Right lobe of liver (tissue), 6 donors: ENCODE data around the gene FBXW5. TPM values are rescaled to one million over a fixed set of nuclear protein-coding genes. Genes with fewer than 3 reads are reported as not detected.

Experiments used
- ATAC-seq, 4 donors: fragments of 200-7000 bp; cut with Tn5 transposase; one replicate each; pipeline ENCODE4 v1.9.1; 2020; ENCODE audit warnings: mild to moderate bottlenecking in 4 of 4, moderate library complexity in 4 of 4
- DNase-seq, 3 donors: peaks; one replicate each; pipeline ENCODE4 v3.0.0-alpha.2; 2020
- H3K27ac ChIP-seq, 3 donors: fragments of 200-600 bp; one replicate each; pipeline ENCODE4 v1.8.0; 2022
- H3K27me3 ChIP-seq, 2 donors: fragments of 200-600 bp; one replicate each; pipeline ENCODE4 v1.8.0; 2022
- H3K36me3 ChIP-seq, 4 donors: fragments of 200-600 bp; sonication (generic) in 1 of 4; one replicate each; pipeline versions ENCODE4 v1.5.1 to v1.8.0; 2017 to 2022; ENCODE audit warnings: control low read depth in 1 of 4
- H3K4me1 ChIP-seq, 4 donors: fragments of 200-600 bp; sonication (generic) in 1 of 4; one replicate each; pipeline versions ENCODE4 v1.5.1 to v1.8.0; 2017 to 2022; ENCODE audit warnings: control low read depth in 1 of 4
- H3K4me3 ChIP-seq, 3 donors: fragments of 200-600 bp; one replicate each; pipeline ENCODE4 v1.8.0; 2022
- H3K9me3 ChIP-seq, 4 donors: fragments of 200-600 bp; sonication (generic) in 1 of 4; one replicate each; pipeline versions ENCODE4 v1.5.1 to v1.8.0; 2017 to 2022; ENCODE audit warnings: control low read depth in 1 of 4
- POLR2A ChIP-seq: fragments of 450-650 bp; IDR thresholded peaks from one replicate; pipeline ENCODE4 v1.6.1; 2017; ENCODE audit warnings: antibody characterized with exemption, mild to moderate bottlenecking
- WGBS: methylation state at CpG from one replicate; pipeline ENCODE4 v1.1.6; 2018; ENCODE audit warnings: low coverage, low lambda C conversion rate; ENCODE audit not compliant: insufficient coverage; ENCODE audit errors: missing lambda C conversion rate; 5-methylcytosine and 5-hydroxymethylcytosine counted together
- intact Hi-C, 2 donors: fragments of 100-400 bp; cut with DNase I; formaldehyde crosslinking; loops; one replicate each; pipeline versions ENCODE4 v1.11.2 to v1.14.1; 2022
- total RNA-seq, 6 experiments: library from RNA; depleted of rRNA in 2 of 6; stranded (reverse); fragments of >200 nt in 2 of 6; fragmentation: NEBNext Ultra II Directional in 3 of 6; extraction: Animal tissue kit (Norgen Biotek cat#: 25700) in 3 of 6; gene quantifications; one replicate each; pipeline versions ENCODE4 v1.1.0 to v1.2.4, GENCODE V29; 2016 to 2023
- TF ChIP-seq, protein P1 (sequence below), 4 donors: fragments of 200-600 bp in 3 of 4; fragments of 450-650 bp in 1 of 4; IDR thresholded peaks; one replicate each; pipeline versions ENCODE4 v1.5.1 to v1.8.0; 2016 to 2022; ENCODE audit warnings: antibody characterized with exemption in 4 of 4, mild to moderate bottlenecking in 2 of 4
- donor health status: DM: no; HTN: yes; CAD: no.
- donor health status: DM: no; HTN: no; CAD: no.
- donor health status: DM: no; HTN: no; CAD: no.
- donor health status: DM: no; HTN: yes; CAD: no.
- donor health status: DM: no; HTN: yes; CAD: no.

The FBXW5 gene
- total RNA-seq, 6 experiments from 2014 or later = 84.0 to 290 (median 97.4) TPM

DNA sequence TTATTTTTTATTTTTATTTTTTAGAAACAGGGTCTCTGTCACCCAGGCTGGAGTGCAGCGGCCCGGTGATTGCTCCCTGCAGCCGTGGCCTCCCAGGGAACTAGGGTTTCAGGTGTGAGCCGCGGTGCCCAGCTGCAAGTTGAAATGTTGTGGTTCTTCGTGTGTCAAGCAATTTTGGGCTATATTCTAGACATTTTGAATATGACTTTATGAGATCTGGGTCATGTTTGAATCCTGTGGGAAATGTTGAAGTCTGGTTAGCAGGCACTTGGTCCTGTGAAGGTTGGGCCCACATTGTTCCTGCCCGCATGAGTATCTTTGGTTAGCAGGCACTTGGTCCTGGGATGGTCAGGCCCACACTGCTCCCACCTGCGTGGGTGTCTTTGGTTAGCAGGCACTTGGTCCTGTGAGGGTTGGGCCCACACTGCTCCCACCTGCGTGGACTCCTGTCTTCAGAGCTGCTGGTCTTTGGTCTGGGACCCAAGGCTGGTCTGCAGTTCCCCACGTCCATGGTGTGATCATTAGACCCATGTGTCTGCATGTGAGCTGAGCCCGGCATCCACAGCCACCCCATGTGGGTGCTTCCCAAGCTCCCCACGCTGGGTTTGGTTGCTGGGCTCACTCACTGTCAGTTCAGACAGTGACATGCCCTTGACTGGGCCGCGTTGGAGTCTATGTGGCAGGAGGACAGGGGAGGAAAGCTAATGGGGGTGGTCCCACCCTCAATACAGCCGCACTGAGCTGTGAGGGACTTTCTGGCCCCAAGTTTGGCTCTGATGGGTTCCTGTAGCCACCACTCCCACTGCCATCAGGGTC, 7.1 kb downstream of the FBXW5 start:
- ATAC-seq (no peak), DNase-seq (no peak)
- Histone ChIP-seq H3K36me3 (peaks cover 4 to 22% (median 19%) of the 10 kb centered on the region in 4 donors), H3K4me3 (no peak overlapping the region), H3K4me1 (peaks cover 0 to 43% (median 20%) of the 10 kb centered on the region in 4 donors), H3K9me3 (no peaks in the 10 kb centered on the region), H3K27me3 (no peaks in the 10 kb centered on the region), H3K27ac (peak overlapping the region; percentile 56 to 98 (median 91))
- WGBS = 75% methylated on average over 4 of the region's 15 CpGs
- intact Hi-C loops = loop anchor here in 1 of 2 donors (10.0 kb wide), 1 partner anchor 53 kb away; the partner anchor contains the start of gene TRAF2
- TF ChIP-seq POLR2A = no peak
- TF ChIP-seq, protein P1, sequence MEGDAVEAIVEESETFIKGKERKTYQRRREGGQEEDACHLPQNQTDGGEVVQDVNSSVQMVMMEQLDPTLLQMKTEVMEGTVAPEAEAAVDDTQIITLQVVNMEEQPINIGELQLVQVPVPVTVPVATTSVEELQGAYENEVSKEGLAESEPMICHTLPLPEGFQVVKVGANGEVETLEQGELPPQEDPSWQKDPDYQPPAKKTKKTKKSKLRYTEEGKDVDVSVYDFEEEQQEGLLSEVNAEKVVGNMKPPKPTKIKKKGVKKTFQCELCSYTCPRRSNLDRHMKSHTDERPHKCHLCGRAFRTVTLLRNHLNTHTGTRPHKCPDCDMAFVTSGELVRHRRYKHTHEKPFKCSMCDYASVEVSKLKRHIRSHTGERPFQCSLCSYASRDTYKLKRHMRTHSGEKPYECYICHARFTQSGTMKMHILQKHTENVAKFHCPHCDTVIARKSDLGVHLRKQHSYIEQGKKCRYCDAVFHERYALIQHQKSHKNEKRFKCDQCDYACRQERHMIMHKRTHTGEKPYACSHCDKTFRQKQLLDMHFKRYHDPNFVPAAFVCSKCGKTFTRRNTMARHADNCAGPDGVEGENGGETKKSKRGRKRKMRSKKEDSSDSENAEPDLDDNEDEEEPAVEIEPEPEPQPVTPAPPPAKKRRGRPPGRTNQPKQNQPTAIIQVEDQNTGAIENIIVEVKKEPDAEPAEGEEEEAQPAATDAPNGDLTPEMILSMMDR (IDR thresholded peaks at IDR 0.05) = no peak

DNA sequence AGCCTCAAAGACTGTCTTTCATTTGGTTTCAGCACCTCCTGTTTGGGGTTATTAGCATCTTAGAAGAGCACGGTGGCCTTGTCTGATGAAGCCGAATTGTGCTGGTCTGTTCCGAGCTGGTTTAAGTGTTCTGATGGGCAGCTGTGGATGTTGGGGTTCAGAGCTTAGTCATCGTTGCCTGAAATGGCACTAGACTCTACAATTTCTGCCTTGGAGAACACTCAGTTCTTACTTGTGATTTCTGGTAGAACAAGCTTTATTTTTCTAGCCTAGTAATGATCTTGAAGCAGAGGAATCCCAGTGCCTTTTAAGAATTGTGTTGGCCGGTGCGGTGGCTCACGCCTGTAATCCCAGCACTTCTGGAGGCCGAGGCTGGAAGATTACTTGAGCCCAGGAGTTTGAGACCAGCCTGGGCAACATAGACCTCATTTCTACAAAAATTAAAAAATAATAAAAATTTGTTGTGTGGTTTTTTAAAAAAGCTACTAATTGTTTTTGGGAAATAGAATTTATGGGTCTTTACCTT, 7.8 kb downstream of the FBXW5 start:
- H3K27me3 ChIP-seq = no peaks in the 10 kb centered on the region
- DNase-seq = no peak
- no peak overlapping the region for H3K4me3 ChIP-seq
- TF ChIP-seq, protein P1 (IDR thresholded peaks at IDR 0.05) = no peak
- no peak for TF ChIP-seq POLR2A
- no peaks in the 10 kb centered on the region for H3K9me3 ChIP-seq
- peak overlapping the region in 1 of 3 donors; percentile 98 for H3K27ac ChIP-seq
- peaks cover 0 to 43% (median 18%) of the 10 kb centered on the region in 4 donors for H3K4me1 ChIP-seq
- intact Hi-C loops = loop anchor here in 1 of 2 donors (10.0 kb wide), 1 partner anchor 52 kb away; the partner anchor contains the start of gene TRAF2
- peaks cover 0 to 15% (median 12%) of the 10 kb centered on the region in 4 donors for H3K36me3 ChIP-seq
- no peak for ATAC-seq
- WGBS = 90% methylated on average over 6 of the region's 8 CpGs

DNA sequence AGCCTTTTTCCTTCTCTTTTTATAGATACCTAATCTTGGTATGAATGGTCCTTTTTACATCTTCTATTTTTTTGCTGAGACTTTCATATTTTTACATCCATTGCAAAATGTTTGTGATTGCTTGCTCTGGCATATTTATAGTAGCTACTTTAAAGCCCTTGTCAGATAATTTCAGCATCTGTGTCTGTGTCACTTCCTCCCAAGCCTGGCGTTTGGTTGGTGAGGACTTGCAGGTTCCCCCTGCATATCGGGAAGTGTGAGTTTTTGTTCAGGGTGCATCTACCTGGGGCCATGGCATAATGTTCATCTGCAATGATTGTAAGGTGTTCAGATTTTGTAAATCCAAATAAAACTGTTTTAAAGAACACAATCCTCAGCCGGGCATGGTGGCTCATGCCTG, 8.9 kb downstream of the FBXW5 start:
- no peak for ATAC-seq
- Histone ChIP-seq H3K27ac (no peak overlapping the region), H3K4me1 (peaks cover 0 to 36% (median 14%) of the 10 kb centered on the region in 4 donors), H3K9me3 (no peaks in the 10 kb centered on the region), H3K4me3 (no peak overlapping the region), H3K27me3 (no peaks in the 10 kb centered on the region), H3K36me3 (peaks cover 0 to 4% (median 3%) of the 10 kb centered on the region in 4 donors)
- DNase-seq = no peak
- intact Hi-C loops = loop anchor here in 1 of 2 donors (10.0 kb wide), 1 partner anchor 51 kb away; the partner anchor contains the start of gene TRAF2
- 56% methylated on average over 2 of the region's 3 CpGs for WGBS
- TF ChIP-seq POLR2A = no peak
- TF ChIP-seq, protein P1 (IDR thresholded peaks at IDR 0.05) = no peak

DNA sequence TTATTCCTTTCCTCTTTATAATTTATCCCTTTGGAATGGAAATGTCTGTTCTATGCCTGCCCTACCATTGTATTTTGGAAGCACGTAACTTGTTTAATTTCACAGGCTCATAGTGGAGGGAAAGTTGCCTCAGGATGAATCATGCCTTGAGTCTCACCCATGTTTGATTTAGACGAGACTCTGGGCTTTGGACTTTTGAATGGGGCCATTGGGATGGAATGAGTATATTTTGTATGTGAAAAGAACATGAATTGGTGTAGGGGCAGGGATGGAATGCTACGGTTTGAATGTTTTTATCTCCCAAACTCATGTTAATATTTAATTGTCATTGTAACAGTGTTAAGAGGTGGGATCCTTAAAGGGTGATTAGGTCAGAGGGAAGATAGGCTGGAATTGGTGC, 10.3 kb downstream of the FBXW5 start:
- DNase-seq = no peak
- Histone ChIP-seq H3K4me1 (peaks cover 0 to 25% (median 9%) of the 10 kb centered on the region in 4 donors), H3K27ac (no peak overlapping the region), H3K9me3 (no peaks in the 10 kb centered on the region), H3K4me3 (no peak overlapping the region), H3K27me3 (no peaks in the 10 kb centered on the region), H3K36me3 (no peaks in the 10 kb centered on the region)
- intact Hi-C loops = loop anchor here in 1 of 2 donors (10.0 kb wide), 1 partner anchor 49 kb away; the partner anchor contains the start of gene TRAF2
- 39% methylated on average over 3 of the region's 3 CpGs for WGBS
- no peak for ATAC-seq
- TF ChIP-seq, protein P1 (IDR thresholded peaks at IDR 0.05) = no peak
- no peak for TF ChIP-seq POLR2A
